AG04449 (cell line): ENCODE results near the gene DMD.

ENCODE experiments used
- CTCF ChIA-PET: fragments of 350-600 bp; formaldehyde crosslinking; extraction: SDS; loops from one replicate; lab custom pipeline; 2021; ENCODE audit warnings: antibody characterized with exemption; lab: Yijun Ruan, JAX
- POLR2A ChIA-PET: fragments of 400-600, 350-600 bp; formaldehyde crosslinking; extraction: SDS; loops from one replicate; lab custom pipeline; 2020; ENCODE audit warnings: antibody characterized with exemption, inconsistent platforms; lab: Yijun Ruan, JAX
- DNase-seq: peaks from one replicate; pipeline ENCODE4 v3.0.0-alpha.2; 2010; ENCODE audit warnings: low read depth, low spot score
- H3K4me3 ChIP-seq: 2 replicates; pipeline ENCODE4 v1.5.1; 2011; ENCODE audit warnings: low read depth, mild to moderate bottlenecking, control low read depth, low read length
- TF ChIP-seq, protein P1 (sequence below): IDR thresholded peaks from one replicate; pipeline ENCODE4 v1.5.1; 2011; ENCODE audit warnings: mild to moderate bottlenecking, moderate library complexity, low read length, control low read depth, inconsistent platforms; ENCODE audit not compliant: insufficient read depth; ENCODE audit errors: missing control alignments

Gene DMD

DNA sequence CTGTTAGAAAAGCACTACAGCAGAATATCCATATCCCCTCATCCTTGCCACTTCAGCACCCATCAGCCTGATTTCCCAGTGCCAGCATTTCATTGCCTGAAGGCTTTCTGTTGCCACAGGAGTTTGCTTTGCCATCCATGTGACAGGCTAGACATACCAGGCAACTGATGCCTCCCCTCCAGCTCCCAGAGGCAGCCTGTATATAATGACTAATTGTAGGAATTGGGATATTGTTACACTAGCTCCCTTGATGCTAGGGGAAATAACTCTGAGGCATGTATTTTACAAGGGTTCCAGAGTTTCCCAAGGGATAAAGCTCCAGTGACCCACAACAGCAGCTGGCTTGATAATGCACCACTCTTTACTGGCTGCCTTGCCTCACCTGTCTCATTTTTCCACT is 1531.5 kb downstream of the DMD start:
- TF ChIP-seq, protein P1, sequence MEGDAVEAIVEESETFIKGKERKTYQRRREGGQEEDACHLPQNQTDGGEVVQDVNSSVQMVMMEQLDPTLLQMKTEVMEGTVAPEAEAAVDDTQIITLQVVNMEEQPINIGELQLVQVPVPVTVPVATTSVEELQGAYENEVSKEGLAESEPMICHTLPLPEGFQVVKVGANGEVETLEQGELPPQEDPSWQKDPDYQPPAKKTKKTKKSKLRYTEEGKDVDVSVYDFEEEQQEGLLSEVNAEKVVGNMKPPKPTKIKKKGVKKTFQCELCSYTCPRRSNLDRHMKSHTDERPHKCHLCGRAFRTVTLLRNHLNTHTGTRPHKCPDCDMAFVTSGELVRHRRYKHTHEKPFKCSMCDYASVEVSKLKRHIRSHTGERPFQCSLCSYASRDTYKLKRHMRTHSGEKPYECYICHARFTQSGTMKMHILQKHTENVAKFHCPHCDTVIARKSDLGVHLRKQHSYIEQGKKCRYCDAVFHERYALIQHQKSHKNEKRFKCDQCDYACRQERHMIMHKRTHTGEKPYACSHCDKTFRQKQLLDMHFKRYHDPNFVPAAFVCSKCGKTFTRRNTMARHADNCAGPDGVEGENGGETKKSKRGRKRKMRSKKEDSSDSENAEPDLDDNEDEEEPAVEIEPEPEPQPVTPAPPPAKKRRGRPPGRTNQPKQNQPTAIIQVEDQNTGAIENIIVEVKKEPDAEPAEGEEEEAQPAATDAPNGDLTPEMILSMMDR = no peak
- no peak for DNase-seq
- ChIA-PET POLR2A (no interaction called here), CTCF (no interaction called here)
- H3K4me3 ChIP-seq = no peak overlapping the region

DNA sequence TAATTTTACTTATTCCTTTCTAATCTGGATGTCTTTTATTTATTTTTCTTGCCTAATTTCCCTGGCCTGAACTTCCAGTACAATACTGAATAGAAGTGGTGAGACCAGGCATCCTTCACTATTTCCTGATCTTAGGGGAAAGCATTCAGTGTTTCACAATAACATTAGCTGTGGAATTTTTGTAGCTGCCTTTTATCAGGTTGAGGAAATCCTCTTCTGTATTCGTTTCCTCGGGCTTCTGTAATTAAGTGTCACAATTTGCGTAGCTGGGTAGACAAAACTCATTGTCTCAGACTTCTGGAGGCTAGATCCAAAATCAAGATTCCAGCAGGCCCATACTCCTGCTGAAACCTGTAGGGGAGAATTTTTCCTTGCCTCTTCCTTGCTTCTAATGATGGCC is 1541.1 kb downstream of the DMD start:
- H3K4me3 ChIP-seq = no peak overlapping the region
- TF ChIP-seq, protein P1 = no peak
- DNase-seq = no peak
- ChIA-PET CTCF (no interaction called here), POLR2A (no interaction called here)

DNA sequence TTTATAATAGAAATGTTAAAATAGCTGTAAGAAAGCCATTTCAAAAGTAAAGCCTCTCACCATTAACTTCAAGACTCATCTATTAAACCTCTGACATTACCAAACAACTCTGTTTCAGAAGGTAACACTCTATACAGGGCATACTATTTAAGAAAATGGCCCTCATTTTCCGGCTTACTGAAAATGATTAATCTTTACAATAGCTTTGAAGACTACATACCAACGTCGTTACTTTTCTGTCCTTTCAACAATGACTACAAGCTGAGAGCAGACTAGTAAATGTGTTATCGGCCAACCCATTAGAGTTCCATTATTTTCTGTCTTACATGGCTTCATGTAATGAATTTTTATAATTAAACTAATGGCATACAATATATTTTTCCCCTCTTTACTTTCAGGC is 1545.9 kb downstream of the DMD start:
- no peak overlapping the region for H3K4me3 ChIP-seq
- ChIA-PET POLR2A (no interaction called here), CTCF (interaction anchor here (3.6 kb wide), 1 partner anchor 627 kb away, joined by 20 read pairs; no protein-coding TSS in a partner anchor)
- TF ChIP-seq, protein P1 = no peak
- DNase-seq = no peak

DNA sequence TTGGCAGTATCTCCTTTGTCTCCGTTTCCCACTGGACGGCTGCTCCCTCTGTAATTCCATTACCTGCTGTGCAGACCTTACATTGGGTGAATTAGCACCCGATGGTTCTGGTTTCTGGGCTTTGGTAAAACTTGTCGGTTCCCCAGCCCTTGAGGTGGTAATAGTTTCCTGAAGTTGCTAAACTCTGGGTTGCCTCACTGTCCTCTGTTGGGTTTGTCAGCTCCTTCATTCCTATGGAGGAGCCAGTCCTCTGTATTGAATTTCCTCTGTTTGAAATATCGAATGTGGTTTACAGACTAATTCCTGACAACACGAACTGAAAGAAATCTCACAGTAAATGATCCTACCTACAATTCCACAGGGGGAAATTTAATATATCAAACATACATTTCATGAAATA is 1548.2 kb downstream of the DMD start:
- POLR2A ChIA-PET = no interaction called here
- TF ChIP-seq, protein P1 = no peak
- CTCF ChIA-PET = interaction anchor here (8.4 kb wide), 1 partner anchor 626 kb away, joined by 171 read pairs; no protein-coding TSS in a partner anchor

DNA sequence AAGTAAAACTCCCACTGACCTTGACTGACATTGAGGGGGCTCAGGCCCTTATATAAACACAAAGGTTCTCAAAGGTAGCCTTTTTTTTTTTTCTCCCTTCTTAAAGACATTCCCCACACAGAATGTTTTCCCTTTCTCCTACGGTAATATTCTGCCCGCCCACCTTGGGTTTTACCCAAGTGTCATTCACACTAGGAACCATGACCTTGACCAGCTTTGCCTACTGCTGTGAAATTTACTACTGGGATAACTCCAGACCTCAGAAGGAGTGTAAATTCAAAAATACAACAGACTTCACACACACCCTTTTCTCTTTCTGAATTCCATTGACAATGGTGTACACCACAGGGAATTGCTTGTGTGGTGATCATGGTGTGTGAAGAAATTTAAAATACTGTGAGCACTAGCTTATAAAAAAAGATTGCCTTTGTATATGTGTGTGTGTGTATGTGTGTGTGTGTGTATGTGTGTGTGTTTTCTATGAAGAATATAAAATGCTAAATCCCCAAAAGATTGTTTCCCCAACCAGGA is 1550.0 kb downstream of the DMD start:
- ChIA-PET CTCF (interaction anchor here (1.8 to 8.4 kb wide), 2 partner anchors 237 to 624 kb away, joined by 4 to 171 read pairs; no protein-coding TSS in a partner anchor), POLR2A (no interaction called here)
- TF ChIP-seq, protein P1 = no peak
- H3K4me3 ChIP-seq = no peak overlapping the region
- no peak for DNase-seq

More for the DNA sequence above, 1548.2 kb downstream of the DMD start:
- DNase-seq = no peak
- no peak overlapping the region for H3K4me3 ChIP-seq

DNA sequence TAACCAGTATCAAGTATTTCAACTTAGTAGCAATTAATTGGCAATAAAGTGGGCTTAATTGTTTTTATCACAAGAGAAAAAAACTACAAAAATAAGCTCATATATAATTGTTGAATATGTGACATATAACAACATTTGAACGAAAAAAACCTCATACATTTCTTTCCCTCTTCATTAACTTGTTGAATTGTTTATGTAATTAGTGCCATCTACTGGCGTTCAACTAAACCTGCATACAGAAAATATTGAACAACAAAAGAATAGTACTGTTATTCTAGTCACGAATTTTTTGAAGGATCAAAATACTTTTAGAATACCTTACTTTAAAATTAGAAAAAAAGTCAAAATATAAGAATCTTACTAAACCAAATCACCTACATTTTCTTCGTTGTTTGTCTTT is 1553.0 kb downstream of the DMD start:
- ChIA-PET CTCF (interaction anchor here (0.6 to 8.4 kb wide), 9 partner anchors 11 to 621 kb away, joined by 3 to 171 read pairs (median 3); no protein-coding TSS in a partner anchor), POLR2A (no interaction called here)
- DNase-seq = peak; percentile 0

More for the DNA sequence above, 1553.0 kb downstream of the DMD start:
- TF ChIP-seq, protein P1 = peak; percentile 7
- H3K4me3 ChIP-seq = no peak overlapping the region
